Hair follicular keratinocyte (primary cell): ENCODE results near the gene ALG2. TPM values are rescaled to one million over a fixed set of nuclear protein-coding genes. Genes with fewer than 3 reads are reported as not detected.

ENCODE experiments used
- total RNA-seq: library from RNA; depleted of rRNA; stranded (reverse); fragments of >200 nt; gene quantifications from 2 replicates; pipeline ENCODE4 v1.2.3, GENCODE V29; 2015

The ALG2 gene
- total RNA-seq, result 36.3 and 37.9 TPM in 2 replicates

GRCh38 chr9:99221621-99222415 lies at the start of gene ALG2, which contains the start of gene SEC61B:
Gene ALG2, minus strand, starts transcription at chr9:99221942. Its CDS starts 48 bp downstream, at chr9:99221894.
Gene SEC61B, plus strand, starts transcription at chr9:99222282. Its CDS starts 82 bp downstream, at chr9:99222364.

Other genes starting within 250 kb of the ALG2 start
- 28.3 and 28.7 TPM in 2 replicates for gene TGFBR1, start 116.8 kb downstream of the ALG2 start, total RNA-seq
- gene SEC61B, start 340 bp upstream of the ALG2 start, total RNA-seq, result 189 and 240 TPM in 2 replicates